ENCODE measurements around the gene ITGA4. TPM values are rescaled to one million over a fixed set of nuclear protein-coding genes. Genes with fewer than 3 reads are reported as not detected.

Gene ITGA4
- 1.4 to 2.3 TPM (median 2.0 TPM) in 5 replicates for total RNA-seq (2022; extraction: Qiagen RNA extraction)

DNA sequence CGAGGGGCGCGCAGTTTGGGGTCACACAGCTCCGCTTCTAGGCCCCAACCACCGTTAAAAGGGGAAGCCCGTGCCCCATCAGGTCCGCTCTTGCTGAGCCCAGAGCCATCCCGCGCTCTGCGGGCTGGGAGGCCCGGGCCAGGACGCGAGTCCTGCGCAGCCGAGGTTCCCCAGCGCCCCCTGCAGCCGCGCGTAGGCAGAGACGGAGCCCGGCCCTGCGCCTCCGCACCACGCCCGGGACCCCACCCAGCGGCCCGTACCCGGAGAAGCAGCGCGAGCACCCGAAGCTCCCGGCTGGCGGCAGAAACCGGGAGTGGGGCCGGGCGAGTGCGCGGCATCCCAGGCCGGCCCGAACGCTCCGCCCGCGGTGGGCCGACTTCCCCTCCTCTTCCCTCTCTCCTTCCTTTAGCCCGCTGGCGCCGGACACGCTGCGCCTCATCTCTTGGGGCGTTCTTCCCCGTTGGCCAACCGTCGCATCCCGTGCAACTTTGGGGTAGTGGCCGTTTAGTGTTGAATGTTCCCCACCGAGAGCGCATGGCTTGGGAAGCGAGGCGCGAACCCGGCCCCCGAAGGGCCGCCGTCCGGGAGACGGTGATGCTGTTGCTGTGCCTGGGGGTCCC is at the start of gene ITGA4:
Gene ITGA4 (plus strand): TSS at position 266 of the 620 bp plus-strand sequence. CDS start 269 bp downstream, at position 535.

Other genes with a start within 250 kb of the ITGA4 start
- 0.30 to 0.46 TPM (median 0.33 TPM) in 5 replicates for gene CERKL, start 199.7 kb downstream of the ITGA4 start, total RNA-seq (2022; extraction: Qiagen RNA extraction)
- not detected in 5 replicates for gene NEUROD1, start 223.1 kb downstream of the ITGA4 start, total RNA-seq (2022; extraction: Qiagen RNA extraction)

All from A549 treated with AZD2906 at 1 μM for 4 hours (cell line).